Germinal center (tissue), 1 donor: Measurements from ENCODE around the gene RSPO4.
"Not testable (repeated sequence)": the region's sequence is repeated elsewhere in the genome, so short reads cannot be mapped to it uniquely, and the experiment has no call there.

Experiments
- DNase-seq: peaks from one replicate; pipeline ENCODE4 v3.0.0; 2012; ENCODE audit warnings: mixed read lengths, low spot score

The RSPO4 gene

DNA sequence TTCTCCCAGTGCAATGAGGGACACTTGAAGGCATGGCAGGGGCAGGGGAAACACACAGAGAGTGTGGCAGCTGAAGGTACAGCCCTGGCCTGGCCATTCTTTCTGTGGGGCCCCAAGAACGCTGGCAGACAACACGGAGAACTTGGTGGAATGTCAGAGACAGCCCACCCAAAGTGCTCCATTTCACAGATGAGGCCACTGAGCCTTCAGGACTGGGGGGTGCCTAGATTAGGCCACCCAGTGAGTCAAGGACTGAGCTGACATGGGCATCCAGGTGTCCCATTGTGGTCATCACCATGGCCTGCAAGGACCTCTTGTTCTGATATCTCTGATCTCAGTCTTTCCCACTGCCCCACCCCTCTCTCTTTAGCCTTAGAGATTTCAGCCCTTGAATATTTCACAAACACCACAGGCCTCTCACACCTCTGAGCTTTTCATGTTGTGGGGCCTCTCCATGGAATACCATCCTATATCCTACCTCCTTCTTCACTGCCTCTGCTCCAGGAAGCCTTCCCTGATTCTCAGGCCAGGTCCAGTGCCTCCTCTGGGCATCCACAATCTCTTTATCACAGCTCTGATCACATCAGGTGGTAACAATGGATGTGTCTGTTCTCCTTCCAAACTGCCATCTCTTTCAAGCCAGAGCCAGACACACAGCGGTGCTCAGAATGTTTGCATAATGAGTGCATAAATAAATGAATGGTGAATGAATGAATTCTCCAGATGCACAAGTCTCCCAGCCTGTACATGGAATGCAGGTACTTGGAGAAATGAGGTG is 2.0 kb upstream of the RSPO4 start:
- no peak for DNase-seq

DNA sequence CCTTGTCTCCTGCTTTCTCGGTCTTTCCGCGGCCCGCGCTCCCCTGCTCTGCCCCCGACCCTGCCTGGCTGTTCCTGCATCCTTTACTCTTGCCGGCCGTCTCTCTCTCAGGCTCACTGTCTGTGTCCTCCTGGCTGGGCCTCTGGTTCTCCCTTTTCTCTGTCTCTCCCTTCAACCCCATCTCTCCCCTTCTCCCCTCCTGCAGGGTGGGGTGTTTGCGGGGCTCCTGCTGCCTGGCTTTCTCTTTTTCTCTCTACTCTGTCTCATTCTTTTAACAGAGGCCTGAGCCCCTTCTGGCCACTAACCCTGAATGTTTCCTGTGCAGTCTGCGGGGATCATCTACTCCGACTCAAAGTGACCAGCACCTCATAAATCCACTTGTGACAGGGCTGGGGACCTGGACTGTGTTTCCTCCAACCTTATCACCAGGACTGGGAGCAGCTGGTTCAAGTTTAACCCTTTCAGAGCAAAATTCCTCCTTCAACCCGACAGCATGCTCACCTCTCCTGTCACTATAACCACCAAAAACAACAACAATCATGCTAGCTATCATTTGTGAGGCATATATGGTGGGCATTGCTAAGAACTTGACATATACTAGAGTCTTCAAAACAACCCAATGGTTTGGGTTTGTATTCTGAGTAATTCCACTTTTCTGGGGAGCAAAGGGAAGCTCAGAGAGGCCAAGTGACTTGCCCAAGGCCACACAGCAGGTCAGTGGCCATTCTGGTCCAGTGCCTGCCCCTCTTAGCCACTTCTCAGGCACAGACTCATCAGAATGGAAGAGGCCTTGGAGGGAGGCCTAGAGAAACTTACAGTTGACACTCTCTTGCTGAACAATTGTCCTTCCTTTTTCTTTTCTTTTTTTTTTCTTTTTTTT is 811 bp upstream of the RSPO4 start:
- DNase-seq: no peak

- no peak for DNase-seq
Measured at GRCh38 chr20:1001116-1001515, 995 bp downstream of the RSPO4 start.

- DNase-seq: no peak
Measured at GRCh38 chr20:998231-998830, 3.8 kb downstream of the RSPO4 start.

GRCh38 chr20:997486-997885 is 4.6 kb downstream of the RSPO4 start:
- DNase-seq: no peak

- no peak for DNase-seq
Measured at GRCh38 chr20:997016-997415, 5.1 kb downstream of the RSPO4 start.

- no peak for DNase-seq
Measured at GRCh38 chr20:995170-995569, 6.9 kb downstream of the RSPO4 start.

- no peak for DNase-seq
Measured at GRCh38 chr20:992801-993535, 9.1 kb downstream of the RSPO4 start.

DNA sequence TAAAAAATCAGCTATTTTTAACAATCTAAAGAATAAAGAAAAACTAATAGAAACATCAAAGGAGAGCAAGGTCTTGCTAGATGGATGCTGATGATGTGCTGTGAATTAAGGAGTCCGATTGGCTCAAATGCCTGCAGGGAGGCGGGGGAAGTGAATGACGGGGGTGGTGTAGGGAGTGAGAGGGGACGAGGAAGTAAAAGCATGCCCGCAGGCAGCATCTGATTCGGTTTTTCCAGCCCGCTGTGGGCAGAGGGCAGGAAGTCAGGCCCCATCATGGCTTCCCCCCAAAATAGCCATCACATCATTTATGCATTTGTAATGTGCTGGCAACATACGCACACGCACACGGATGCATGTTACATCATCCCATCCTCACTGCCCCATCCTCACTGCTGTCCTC is 10.3 kb downstream of the RSPO4 start:
- no peak for DNase-seq

DNA sequence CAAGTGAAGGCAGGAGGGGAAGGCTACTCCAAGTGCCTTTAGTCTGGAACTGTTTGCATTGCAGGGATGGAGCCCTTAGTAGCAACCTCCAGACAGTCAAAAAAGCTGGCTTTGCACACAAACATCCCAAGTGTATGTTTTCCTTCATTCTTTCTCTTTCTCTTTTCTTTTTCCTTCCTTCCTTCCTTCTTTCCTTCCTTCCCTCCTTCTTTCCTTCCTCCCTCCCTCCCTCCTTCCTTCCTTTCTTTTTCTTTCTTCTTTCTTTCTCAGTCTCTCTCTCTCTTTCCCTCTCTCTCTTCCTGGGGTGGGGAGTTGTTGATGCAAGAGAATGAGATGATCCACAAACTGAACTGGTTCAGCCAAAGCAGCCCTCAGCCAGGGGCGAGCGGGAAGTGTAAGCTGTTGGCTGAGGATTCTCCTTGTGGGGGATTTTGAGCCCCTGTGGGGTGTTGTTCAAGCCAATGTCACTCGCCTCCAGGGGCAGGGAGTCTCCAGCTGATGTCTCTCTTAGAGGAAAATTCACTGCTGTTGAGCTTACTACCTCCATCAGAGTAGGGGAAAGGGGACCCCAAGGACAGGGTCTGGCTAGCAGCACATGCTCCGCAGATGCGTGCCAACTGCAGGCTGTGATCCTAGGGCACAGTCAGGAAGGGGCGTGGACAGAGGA is 11.7 kb downstream of the RSPO4 start:
- DNase-seq: no peak

- no peak for DNase-seq
Measured at GRCh38 chr20:988272-988671, 13.8 kb downstream of the RSPO4 start.

- no peak for DNase-seq
Measured at GRCh38 chr20:987677-988076, 14.4 kb downstream of the RSPO4 start.

DNA sequence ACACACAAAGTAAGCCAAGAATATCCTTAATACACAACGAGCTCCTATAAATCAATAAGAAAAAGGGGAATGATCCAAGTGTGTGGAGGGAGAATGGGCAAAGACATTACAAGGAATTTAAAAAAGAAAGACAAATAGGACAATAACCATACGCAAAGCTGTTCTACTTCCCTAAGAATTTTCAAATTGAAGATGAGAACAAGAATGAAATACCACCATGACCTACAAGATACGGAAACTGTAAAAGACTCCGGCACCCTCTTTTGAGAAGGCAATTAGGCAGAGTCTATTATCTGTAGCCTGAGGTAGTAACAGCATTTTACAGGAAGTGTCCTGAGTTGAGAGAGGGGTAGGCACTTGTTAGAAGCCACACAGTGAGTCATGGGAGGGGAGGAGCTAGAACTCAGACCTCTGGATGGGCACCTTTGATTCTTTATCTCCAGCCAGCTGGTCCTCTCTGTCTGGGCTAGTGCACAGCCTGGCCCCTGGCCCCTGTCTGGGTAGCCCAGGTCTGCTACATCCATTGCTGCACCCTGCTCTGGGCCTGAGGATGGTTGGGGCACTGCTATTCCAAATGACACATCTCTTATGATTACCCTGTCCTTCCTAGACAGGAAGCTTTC is 15.3 kb downstream of the RSPO4 start:
- DNase-seq: no peak

- DNase-seq: not testable (repeated sequence)
Measured at GRCh38 chr20:984994-985393, 17.1 kb downstream of the RSPO4 start.

GRCh38 chr20:982754-983153 is 19.4 kb downstream of the RSPO4 start:
- DNase-seq: no peak

GRCh38 chr20:977021-977420 is 25.1 kb downstream of the RSPO4 start:
- no peak for DNase-seq

- no peak for DNase-seq
Measured at GRCh38 chr20:976033-976432, 26.1 kb downstream of the RSPO4 start.

DNA sequence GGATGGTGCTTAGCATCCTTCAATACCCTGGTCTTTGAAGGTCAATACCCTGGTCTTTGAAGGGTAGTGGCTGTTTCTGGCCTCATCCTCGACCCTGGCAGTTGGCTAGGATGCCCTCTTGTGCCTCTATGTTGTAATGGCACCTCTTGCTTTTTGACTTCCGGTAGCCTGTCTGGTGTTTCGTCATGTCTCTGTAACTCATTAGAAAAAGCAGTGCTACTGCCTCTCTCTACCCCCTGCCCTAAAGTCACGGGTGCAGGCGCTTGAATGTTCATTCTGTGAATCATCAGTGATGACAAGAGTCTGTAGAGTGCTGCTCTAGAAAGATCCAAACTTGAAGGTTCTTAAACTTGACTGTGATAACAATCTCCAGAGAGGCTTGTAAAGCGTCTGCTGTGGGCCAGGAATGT is 28.3 kb downstream of the RSPO4 start:
- DNase-seq: peak; percentile 58

DNA sequence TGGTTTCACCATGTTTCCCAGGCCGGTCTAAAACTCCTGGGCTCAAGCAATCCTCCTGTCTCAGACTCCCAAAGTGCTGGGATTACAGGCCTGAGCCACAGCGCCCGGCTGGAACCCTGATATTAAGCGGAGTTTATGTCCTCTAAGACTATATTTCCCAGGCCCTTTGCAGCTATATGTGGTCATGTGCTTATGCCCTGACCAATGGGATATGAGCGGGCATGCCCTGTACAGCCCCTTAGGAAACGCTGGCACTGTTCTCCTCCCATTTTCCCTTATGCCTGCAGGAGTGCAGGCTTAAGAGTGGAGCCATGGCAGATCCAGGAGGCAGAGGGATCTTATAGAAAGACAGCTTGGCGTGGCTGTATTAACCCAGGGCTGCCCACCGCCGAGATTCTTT is 29.9 kb downstream of the RSPO4 start:
- DNase-seq: no peak

DNA sequence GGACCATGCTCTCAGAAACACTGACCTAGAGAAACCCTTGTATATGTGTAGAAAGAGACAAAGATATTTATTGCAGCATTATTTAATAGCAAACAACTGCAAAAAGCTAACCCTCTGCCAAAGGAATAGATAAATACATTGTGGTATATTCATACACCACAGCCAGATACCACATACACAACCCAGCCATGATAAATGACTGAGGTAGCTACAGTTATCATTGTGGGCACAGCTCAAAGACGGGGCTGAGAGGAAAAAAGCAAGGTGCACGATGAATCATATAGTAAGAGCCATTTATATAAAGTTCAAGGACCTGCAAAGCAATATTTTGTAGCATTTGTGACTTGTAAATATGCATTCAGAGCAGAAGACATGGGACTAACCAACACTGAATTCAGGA is 30.8 kb downstream of the RSPO4 start:
- no peak for DNase-seq

DNA sequence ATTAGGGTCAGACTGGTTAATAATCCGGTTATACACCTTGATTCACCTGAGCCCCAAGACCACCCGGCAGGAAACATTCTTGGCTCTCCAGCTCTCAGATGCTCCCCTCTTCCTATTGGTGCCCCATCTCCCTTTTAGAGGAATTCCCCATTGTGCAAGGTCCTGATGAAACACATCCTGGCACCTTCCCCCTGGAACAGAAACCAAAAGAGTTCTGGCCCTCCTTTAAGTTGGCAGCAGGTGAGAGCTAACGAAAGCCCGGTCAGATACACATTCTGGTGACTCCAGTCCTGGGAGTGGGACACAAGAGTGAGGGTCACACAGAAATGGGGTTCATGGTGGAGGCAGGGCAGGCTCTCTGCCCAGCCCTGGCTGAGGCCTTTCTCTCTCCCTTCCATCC is 32.2 kb downstream of the RSPO4 start:
- DNase-seq: no peak
